Smooth muscle cell (in vitro differentiated cells): ENCODE results near the gene RHNO1. TPM values are rescaled to one million over a fixed set of nuclear protein-coding genes. Genes with fewer than 3 reads are reported as not detected.

ENCODE experiments used
- DNase-seq: peaks from one replicate; lab custom pipeline; 2025; ENCODE audit not compliant: unreplicated experiment; lab: John Stamatoyannopoulos, UW
- H2AFZ ChIP-seq: fragments of 200-600 bp; sonication (generic); 2 replicates; pipeline ENCODE4 v1.6.0; 2016; ENCODE audit warnings: antibody characterized with exemption, low read depth, mild to moderate bottlenecking
- H3F3A ChIP-seq: fragments of 200-600 bp; sonication (generic); 2 replicates; pipeline ENCODE4 v1.6.0; 2017; ENCODE audit warnings: antibody characterized with exemption, low read depth
- H3K27ac ChIP-seq: fragments of 200-600 bp; sonication (generic); 2 replicates; pipeline ENCODE4 v1.5.1; 2016; ENCODE audit warnings: low read depth, mild to moderate bottlenecking
- H3K27me3 ChIP-seq: fragments of 200-600 bp; sonication (generic); 2 replicates; pipeline ENCODE4 v1.6.1; 2016; ENCODE audit warnings: low read depth, mild to moderate bottlenecking
- H3K36me3 ChIP-seq: fragments of 200-600 bp; sonication (generic); 2 replicates; pipeline ENCODE4 v1.5.1; 2016; ENCODE audit warnings: low read depth
- H3K4me1 ChIP-seq: fragments of 200-600 bp; sonication (generic); 2 replicates; pipeline ENCODE4 v1.5.1; 2016; ENCODE audit warnings: low read depth
- H3K4me2 ChIP-seq: fragments of 200-600 bp; sonication (generic); 2 replicates; pipeline ENCODE4 v1.6.0; 2016; ENCODE audit warnings: mild to moderate bottlenecking
- H3K4me3 ChIP-seq: fragments of 200-600 bp; sonication (generic); 2 replicates; pipeline ENCODE4 v1.5.1; 2016; ENCODE audit warnings: mild to moderate bottlenecking
- H3K79me2 ChIP-seq: fragments of 200-600 bp; sonication (generic); 2 replicates; pipeline ENCODE4 v1.6.0; 2016; ENCODE audit warnings: low read depth, mild to moderate bottlenecking
- H3K9ac ChIP-seq: fragments of 200-600 bp; sonication (generic); 2 replicates; pipeline ENCODE4 v1.6.0; 2016; ENCODE audit warnings: low read depth
- H3K9me3 ChIP-seq: fragments of 200-600 bp; sonication (generic); replicated peaks from 2 replicates; pipeline ENCODE4 v1.5.1; 2016; ENCODE audit warnings: low read depth
- H4K20me1 ChIP-seq: fragments of 200-600 bp; sonication (generic); 2 replicates; pipeline ENCODE4 v1.6.0; 2016; ENCODE audit warnings: low read depth
- CTCF ChIP-seq: fragments of 200-600 bp; sonication (generic); IDR thresholded peaks from 2 replicates; pipeline ENCODE4 v1.5.1; 2017; ENCODE audit warnings: borderline replicate concordance, mild to moderate bottlenecking, antibody characterized with exemption; ENCODE audit not compliant: insufficient read depth, poor library complexity, severe bottlenecking
- WGBS: methylation state at CpG from one replicate; pipeline ENCODE4 v1.1.7; 2016; ENCODE audit warnings: low lambda C conversion rate; 5-methylcytosine and 5-hydroxymethylcytosine counted together
- polyA plus RNA-seq: library from polyadenylated mRNA; unstranded; fragments of >200 nt; fragmentation: Nextera tagmentation; extraction: Ambion mirVana; gene quantifications from 2 replicates; pipeline ENCODE4 v1.2.1, GENCODE V29; 2016
- total RNA-seq: library from RNA; depleted of rRNA; stranded (reverse); fragments of >200 nt; gene quantifications from 2 replicates; pipeline ENCODE4 v1.2.3, GENCODE V29; 2014

The RHNO1 gene
- total and polyA plus RNA-seq, 2 experiments from 2014 or later: 22.6 to 29.7 TPM

GRCh38 chr12:2925322-2925995 is 48.4 kb downstream of the RHNO1 start:
- no peak overlapping the region for H2AFZ ChIP-seq
- no peak for DNase-seq

GRCh38 chr12:2930865-2931264 is 53.8 kb downstream of the RHNO1 start:
- 85% methylated on average over 8 of the region's 8 CpGs for WGBS
- no peaks in the 10 kb centered on the region for H3K79me2 ChIP-seq
- no peak overlapping the region for H3K4me3 ChIP-seq
- no peak for TF ChIP-seq CTCF
- H3K27me3 ChIP-seq: no peaks in the 10 kb centered on the region
- no peaks in the 10 kb centered on the region for H3F3A ChIP-seq
- no peaks in the 10 kb centered on the region for H3K4me1 ChIP-seq
- H3K36me3 ChIP-seq: peaks cover 24% of the 10 kb centered on the region
- no peak for DNase-seq
- no peak overlapping the region for H3K4me2 ChIP-seq
- H3K9me3 ChIP-seq: no peaks in the 10 kb centered on the region
- no peak overlapping the region for H2AFZ ChIP-seq
- H4K20me1 ChIP-seq: peaks cover 11% of the 10 kb centered on the region
- no peak overlapping the region for H3K9ac ChIP-seq
- no peak overlapping the region for H3K27ac ChIP-seq

More at GRCh38 chr12:2925322-2925995, 48.4 kb downstream of the RHNO1 start:
- WGBS: 79% methylated on average over 6 of the region's 6 CpGs
- no peaks in the 10 kb centered on the region for H3K4me1 ChIP-seq
- no peaks in the 10 kb centered on the region for H3K79me2 ChIP-seq
- TF ChIP-seq CTCF: no peak
- H3K4me3 ChIP-seq: no peak overlapping the region
- peaks cover 42% of the 10 kb centered on the region for H4K20me1 ChIP-seq
- H3K4me2 ChIP-seq: no peak overlapping the region
- no peaks in the 10 kb centered on the region for H3F3A ChIP-seq
- H3K9me3 ChIP-seq: no peaks in the 10 kb centered on the region
- no peak overlapping the region for H3K9ac ChIP-seq
- H3K27ac ChIP-seq: no peak overlapping the region
- H3K36me3 ChIP-seq: peaks cover 29% of the 10 kb centered on the region
- H3K27me3 ChIP-seq: no peaks in the 10 kb centered on the region

- no peak for DNase-seq
- H3F3A ChIP-seq: no peaks in the 10 kb centered on the region
- no peak overlapping the region for H2AFZ ChIP-seq
- H3K4me3 ChIP-seq: no peak overlapping the region
- no peaks in the 10 kb centered on the region for H3K9me3 ChIP-seq
- H4K20me1 ChIP-seq: no peaks in the 10 kb centered on the region
- H3K36me3 ChIP-seq: peaks cover 21% of the 10 kb centered on the region
- no peak for TF ChIP-seq CTCF
- no peak overlapping the region for H3K4me2 ChIP-seq
- no peaks in the 10 kb centered on the region for H3K4me1 ChIP-seq
- WGBS: 98% methylated on average over 6 of the region's 6 CpGs
- no peak overlapping the region for H3K27ac ChIP-seq
- H3K79me2 ChIP-seq: no peaks in the 10 kb centered on the region
- no peaks in the 10 kb centered on the region for H3K27me3 ChIP-seq
- no peak overlapping the region for H3K9ac ChIP-seq
Observed at GRCh38 chr12:2933586-2933985, 56.6 kb downstream of the RHNO1 start.

GRCh38 chr12:2934371-2934770 is 57.3 kb downstream of the RHNO1 start:
- no peaks in the 10 kb centered on the region for H3F3A ChIP-seq
- peaks cover 21% of the 10 kb centered on the region for H3K36me3 ChIP-seq
- no peak for DNase-seq
- 96% methylated on average over 6 of the region's 6 CpGs for WGBS
- H3K4me2 ChIP-seq: no peak overlapping the region
- H3K9me3 ChIP-seq: no peaks in the 10 kb centered on the region
- no peak overlapping the region for H3K27ac ChIP-seq
- TF ChIP-seq CTCF: no peak
- no peaks in the 10 kb centered on the region for H3K79me2 ChIP-seq
- H3K9ac ChIP-seq: no peak overlapping the region
- no peak overlapping the region for H3K4me3 ChIP-seq
- no peak overlapping the region for H2AFZ ChIP-seq
- H4K20me1 ChIP-seq: no peaks in the 10 kb centered on the region
- H3K27me3 ChIP-seq: no peaks in the 10 kb centered on the region
- H3K4me1 ChIP-seq: no peaks in the 10 kb centered on the region
